ENCODE results near the gene APEX1.

DNA sequence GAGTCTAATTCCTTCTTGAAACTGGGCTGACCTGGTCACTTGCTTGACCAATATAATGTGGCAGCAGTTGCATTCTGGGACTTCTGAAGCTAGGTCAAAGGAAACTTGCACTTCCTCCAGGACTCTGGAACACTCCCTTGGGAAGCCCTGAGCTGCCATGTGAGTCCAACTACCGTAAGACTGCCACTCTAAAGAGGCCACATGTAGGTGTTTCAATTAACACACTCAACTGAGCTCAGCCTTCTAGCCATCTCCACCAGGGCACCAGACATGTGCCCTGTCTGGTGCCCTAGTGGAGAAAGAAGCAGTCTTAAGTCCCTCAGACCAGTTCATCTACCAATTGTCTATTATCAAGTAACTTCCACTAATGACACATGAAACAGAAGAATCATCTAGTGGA lies 35.6 kb upstream of the APEX1 start:
- TF ChIP-seq POLR2A (IDR thresholded peaks at IDR 0.05): no peak
- TF ChIP-seq, protein P1, sequence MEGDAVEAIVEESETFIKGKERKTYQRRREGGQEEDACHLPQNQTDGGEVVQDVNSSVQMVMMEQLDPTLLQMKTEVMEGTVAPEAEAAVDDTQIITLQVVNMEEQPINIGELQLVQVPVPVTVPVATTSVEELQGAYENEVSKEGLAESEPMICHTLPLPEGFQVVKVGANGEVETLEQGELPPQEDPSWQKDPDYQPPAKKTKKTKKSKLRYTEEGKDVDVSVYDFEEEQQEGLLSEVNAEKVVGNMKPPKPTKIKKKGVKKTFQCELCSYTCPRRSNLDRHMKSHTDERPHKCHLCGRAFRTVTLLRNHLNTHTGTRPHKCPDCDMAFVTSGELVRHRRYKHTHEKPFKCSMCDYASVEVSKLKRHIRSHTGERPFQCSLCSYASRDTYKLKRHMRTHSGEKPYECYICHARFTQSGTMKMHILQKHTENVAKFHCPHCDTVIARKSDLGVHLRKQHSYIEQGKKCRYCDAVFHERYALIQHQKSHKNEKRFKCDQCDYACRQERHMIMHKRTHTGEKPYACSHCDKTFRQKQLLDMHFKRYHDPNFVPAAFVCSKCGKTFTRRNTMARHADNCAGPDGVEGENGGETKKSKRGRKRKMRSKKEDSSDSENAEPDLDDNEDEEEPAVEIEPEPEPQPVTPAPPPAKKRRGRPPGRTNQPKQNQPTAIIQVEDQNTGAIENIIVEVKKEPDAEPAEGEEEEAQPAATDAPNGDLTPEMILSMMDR (IDR thresholded peaks at IDR 0.05): no peak
